Measurements from ENCODE around the gene SEC22B.
"Not testable (repeated sequence)": the region's sequence is repeated elsewhere in the genome, so short reads cannot be mapped to it uniquely, and the experiment has no call there.

GRCh38 chr1:120144626-120145025 lies 31.7 kb downstream of the SEC22B start:
- TF ChIP-seq CTCF (IDR thresholded peaks at IDR 0.05); EP300 (IDR thresholded peaks at IDR 0.05; ENCODE audit: borderline replicate concordance in 1 of 2, low read depth in 1 of 2, low read length in 1 of 2); GABPA (IDR thresholded peaks at IDR 0.05; ENCODE audit: low read depth); JUND (IDR thresholded peaks at IDR 0.05); CHD2 (IDR thresholded peaks at IDR 0.05; ENCODE audit: low read length, partially characterized antibody); TAF1 (IDR thresholded peaks at IDR 0.05; ENCODE audit: borderline replicate concordance, low read depth, low read length): not testable (repeated sequence)
